HG03159 (cell line): Measurements from ENCODE around the gene TMEM259.

Source experiments
- ATAC-seq: cut with Tn5 transposase; IDR thresholded peaks from one replicate; pipeline ENCODE4 v1.9.1; 2021; ENCODE audit warnings: mild to moderate bottlenecking, moderate library complexity; ENCODE audit not compliant: unreplicated experiment

TMEM259 gene

GRCh38 chr19:1020868-1021425 lies at the start of gene TMEM259:
Gene TMEM259, minus strand, starts transcription at chr19:1021123. Its CDS starts 127 bp downstream, at chr19:1020996.
- ATAC-seq: peak; percentile 76

- no peak for ATAC-seq
Observed at GRCh38 chr19:1070576-1070930, 49.6 kb upstream of the TMEM259 start.

- no peak for ATAC-seq
Observed at GRCh38 chr19:1069009-1069779, 48.3 kb upstream of the TMEM259 start.

GRCh38 chr19:1068009-1069001 lies 47.4 kb upstream of the TMEM259 start:
- ATAC-seq: no peak

- ATAC-seq: peak; percentile 14
Observed at GRCh38 chr19:1067341-1067957, 46.5 kb upstream of the TMEM259 start.

GRCh38 chr19:1066748-1067340 lies 45.9 kb upstream of the TMEM259 start, which contains the start of gene ARHGAP45:
Gene ARHGAP45, plus strand, starts transcription at chr19:1067167. Its CDS starts 239 bp downstream, at chr19:1067406.
- ATAC-seq: peak; percentile 32

- ATAC-seq: no peak
Observed at GRCh38 chr19:1066251-1066747, 45.4 kb upstream of the TMEM259 start.

DNA sequence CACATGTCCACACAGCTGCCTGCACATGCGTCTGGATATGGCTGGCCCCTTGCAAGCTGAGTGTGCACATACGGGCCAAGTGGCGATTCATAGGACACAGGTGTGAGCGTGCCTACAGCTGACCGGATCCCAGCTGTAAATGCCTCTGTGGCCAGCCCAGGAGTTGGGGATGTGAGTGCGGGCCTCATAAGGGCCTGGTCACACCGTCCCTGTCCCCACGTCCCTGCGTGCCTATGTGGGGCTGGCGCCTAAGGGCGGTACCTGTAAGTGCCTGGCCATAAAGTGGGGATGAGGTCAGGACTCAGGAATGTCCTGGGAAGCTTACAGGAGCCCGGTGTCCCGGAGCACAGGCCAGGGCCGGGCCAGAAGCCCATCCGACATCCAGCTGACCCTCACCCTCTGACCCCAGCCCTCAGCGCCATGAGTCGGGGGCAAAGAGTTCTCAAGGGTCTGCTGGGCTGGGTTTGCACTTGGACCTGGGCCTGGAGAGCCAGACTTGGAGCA lies 44.7 kb upstream of the TMEM259 start:
- ATAC-seq: no peak

- ATAC-seq: no peak
Observed at GRCh38 chr19:1064661-1065605, 44.0 kb upstream of the TMEM259 start.

- ATAC-seq: no peak
Observed at GRCh38 chr19:1063909-1064660, 43.2 kb upstream of the TMEM259 start.

DNA sequence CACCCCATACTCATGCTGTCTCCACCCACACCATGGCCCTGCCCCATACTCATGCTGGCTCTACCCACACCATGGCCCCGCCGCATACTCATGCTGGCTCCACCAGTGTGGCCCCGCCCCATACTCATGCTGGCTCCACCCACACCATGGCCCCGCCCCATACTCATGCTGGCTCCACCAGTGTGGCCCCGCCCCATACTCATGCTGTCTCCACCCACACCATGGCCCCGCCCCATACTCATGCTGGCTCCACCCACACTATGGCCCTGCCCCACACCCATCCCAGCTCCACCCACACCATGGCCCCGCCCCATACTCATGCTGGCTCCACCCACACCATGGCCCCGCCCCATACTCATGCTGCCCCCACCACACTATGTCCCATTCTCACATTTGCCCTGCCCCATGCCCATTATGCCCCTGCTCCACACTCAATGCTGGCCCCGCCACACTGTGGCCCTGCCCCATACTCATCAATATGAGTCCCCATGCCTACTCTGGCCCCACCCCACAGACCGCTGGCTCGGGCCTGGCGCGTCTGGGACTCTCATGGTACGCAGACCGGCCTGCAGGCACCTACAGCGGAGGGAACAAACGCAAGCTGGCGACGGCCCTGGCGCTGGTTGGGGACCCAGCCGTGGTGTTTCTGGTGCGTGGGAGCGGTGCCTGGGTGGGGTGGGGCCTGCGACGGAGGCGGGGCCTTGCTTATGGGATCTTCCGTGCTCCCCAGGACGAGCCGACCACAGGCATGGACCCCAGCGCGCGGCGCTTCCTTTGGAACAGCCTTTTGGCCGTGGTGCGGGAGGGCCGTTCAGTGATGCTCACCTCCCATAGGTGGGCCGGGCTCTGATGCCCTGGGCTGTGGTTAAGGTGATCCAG lies 42.3 kb upstream of the TMEM259 start:
- no peak for ATAC-seq

GRCh38 chr19:1062387-1063029 lies 41.6 kb upstream of the TMEM259 start:
- no peak for ATAC-seq

DNA sequence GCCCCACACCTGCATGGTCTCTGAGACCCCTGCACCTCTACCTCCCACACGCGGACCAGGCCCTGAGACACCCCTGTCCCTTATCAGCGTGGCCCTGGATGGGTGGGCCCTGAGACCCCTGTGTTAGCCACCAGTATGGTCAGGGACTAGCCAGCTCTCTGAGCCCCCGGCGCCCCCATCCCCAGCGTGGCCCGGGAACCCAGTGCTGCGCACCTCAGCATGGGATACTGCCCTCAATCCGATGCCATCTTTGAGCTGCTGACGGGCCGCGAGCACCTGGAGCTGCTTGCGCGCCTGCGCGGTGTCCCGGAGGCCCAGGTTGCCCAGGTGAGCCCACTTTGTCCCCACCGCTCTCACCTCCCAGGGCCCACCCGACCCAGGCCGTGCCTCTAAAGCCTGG lies 41.1 kb upstream of the TMEM259 start:
- no peak for ATAC-seq

DNA sequence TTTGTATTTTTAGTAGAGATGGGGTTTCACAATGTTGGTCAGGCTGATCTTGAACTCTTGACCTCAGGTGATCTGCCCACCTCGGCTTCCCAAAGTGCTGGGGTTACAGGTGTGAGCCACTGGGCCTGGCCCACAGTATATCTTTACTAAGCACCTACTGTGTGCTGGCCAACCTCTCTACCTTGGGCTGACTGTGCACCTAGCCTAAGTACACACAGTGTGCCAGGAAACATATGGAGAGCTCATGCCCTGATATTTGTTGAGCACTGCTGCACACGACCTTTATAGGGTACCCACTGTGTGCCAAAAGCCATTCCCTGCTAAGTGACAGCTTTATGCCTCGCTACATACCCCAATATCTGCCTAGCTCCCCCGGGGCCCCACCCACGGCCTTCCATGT lies 39.8 kb upstream of the TMEM259 start:
- no peak for ATAC-seq

DNA sequence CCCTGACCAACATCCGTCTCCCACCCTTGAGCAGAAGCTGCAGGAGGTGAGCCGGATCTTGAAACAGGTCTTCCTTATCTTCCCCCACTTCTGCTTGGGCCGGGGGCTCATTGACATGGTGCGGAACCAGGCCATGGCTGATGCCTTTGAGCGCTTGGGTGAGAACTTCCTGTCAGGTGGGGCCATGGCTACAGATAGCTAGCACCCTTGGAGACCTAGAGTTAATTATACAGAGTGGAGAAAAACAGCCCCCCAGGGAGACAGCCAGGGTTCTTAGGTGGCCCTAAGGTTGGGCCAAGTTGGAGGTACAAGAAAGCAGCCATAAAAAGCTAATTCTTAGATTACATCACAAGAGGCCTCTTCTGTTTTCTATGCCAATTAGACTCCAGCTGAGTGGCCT lies 37.2 kb upstream of the TMEM259 start:
- no peak for ATAC-seq

DNA sequence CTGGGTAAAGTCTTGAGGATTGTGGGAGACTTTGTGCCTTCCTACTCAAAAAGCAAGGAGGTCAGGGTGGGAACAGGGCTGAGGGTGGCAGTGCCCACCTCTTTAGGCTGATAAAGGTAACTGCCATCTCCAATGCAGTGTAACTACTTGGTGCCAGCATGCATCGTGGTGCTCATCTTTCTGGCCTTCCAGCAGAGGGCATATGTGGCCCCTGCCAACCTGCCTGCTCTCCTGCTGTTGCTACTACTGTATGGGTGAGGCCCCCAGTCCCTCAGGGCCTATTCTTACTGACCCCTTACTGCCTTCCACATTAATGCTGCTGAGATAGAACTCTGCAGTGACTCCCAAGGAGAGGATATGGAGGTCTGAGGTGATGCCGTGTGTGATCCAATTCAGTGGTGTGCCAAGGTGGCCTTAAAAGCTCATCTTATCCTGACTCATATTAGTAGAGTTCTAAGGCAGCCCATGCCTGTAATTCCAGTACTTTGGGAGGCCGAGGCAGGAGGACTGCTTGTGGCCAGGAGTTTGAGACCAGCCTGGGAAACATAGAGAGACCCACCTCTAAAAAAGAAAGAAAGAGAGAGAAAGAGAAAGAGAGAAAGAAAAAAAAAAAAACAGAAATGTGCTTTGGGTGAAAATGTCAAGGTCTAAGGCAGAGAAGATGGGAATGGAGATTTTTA lies 36.4 kb upstream of the TMEM259 start:
- no peak for ATAC-seq
